HEK293T (cell line): ENCODE data around the gene NRP1.

Experiments
- BHLHE40 ChIP-seq: fragments of 450-650 bp; IDR thresholded peaks from 2 replicates; pipeline ENCODE4 v1.6.1; 2016; ENCODE audit warnings: mild to moderate bottlenecking, moderate library complexity, borderline replicate concordance
- CTBP1 ChIP-seq: fragments of 450-650 bp; IDR thresholded peaks from 2 replicates; pipeline ENCODE4 v1.6.1; 2016; ENCODE audit warnings: borderline replicate concordance
- ELF4 ChIP-seq: fragments of 450-650 bp; IDR thresholded peaks from 2 replicates; pipeline ENCODE4 v1.6.1; 2017; ENCODE audit warnings: antibody characterized with exemption
- FOXK2 ChIP-seq: fragments of 450-650 bp; IDR thresholded peaks from 2 replicates; pipeline ENCODE4 v1.6.1; 2016; ENCODE audit warnings: mild to moderate bottlenecking
- FOXM1 ChIP-seq: fragments of 450-650 bp; IDR thresholded peaks from 2 replicates; pipeline ENCODE4 v1.6.1; 2017; ENCODE audit warnings: mild to moderate bottlenecking, borderline replicate concordance
- HDGF ChIP-seq: fragments of 450-650 bp; IDR thresholded peaks from 2 replicates; pipeline ENCODE4 v1.6.1; 2017; ENCODE audit warnings: antibody characterized with exemption, borderline replicate concordance
- SUZ12 ChIP-seq: fragments of 450-650 bp; IDR thresholded peaks from 2 replicates; pipeline ENCODE4 v1.6.1; 2016; ENCODE audit warnings: mild to moderate bottlenecking
- ZNF384 ChIP-seq: fragments of 450-650 bp; IDR thresholded peaks from 2 replicates; pipeline ENCODE4 v1.6.1; 2016

- TF ChIP-seq BHLHE40 (no peak), HDGF (no peak), CTBP1 (no peak), FOXK2 (no peak), ZNF384 (no peak), FOXM1 (no peak), SUZ12 (no peak), ELF4 (no peak)
Measured at GRCh38 chr10:33174674-33175434, 159.6 kb downstream of the NRP1 start.
